ENCODE measurements around the gene PCYT2. TPM values are rescaled to one million over a fixed set of nuclear protein-coding genes. Genes with fewer than 3 reads are reported as not detected.
"Not testable (repeated sequence)": the region's sequence is repeated elsewhere in the genome, so short reads cannot be mapped to it uniquely, and the experiment has no call there.

Gene PCYT2
- total RNA-seq, 4 donors from 2014 or later = 18.6 to 38.5 (median 34.6) TPM

- H3K9me3 ChIP-seq = no peaks in the 10 kb centered on the region
- 83 to 86% methylated on average over 12 to 17 of the region's 19 CpGs for WGBS, 2 donors
- H3K36me3 ChIP-seq = no peaks in the 10 kb centered on the region
- no peak for TF ChIP-seq POLR2A (IDR thresholded peaks at IDR 0.05)
- TF ChIP-seq, protein P1, sequence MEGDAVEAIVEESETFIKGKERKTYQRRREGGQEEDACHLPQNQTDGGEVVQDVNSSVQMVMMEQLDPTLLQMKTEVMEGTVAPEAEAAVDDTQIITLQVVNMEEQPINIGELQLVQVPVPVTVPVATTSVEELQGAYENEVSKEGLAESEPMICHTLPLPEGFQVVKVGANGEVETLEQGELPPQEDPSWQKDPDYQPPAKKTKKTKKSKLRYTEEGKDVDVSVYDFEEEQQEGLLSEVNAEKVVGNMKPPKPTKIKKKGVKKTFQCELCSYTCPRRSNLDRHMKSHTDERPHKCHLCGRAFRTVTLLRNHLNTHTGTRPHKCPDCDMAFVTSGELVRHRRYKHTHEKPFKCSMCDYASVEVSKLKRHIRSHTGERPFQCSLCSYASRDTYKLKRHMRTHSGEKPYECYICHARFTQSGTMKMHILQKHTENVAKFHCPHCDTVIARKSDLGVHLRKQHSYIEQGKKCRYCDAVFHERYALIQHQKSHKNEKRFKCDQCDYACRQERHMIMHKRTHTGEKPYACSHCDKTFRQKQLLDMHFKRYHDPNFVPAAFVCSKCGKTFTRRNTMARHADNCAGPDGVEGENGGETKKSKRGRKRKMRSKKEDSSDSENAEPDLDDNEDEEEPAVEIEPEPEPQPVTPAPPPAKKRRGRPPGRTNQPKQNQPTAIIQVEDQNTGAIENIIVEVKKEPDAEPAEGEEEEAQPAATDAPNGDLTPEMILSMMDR (IDR thresholded peaks at IDR 0.05) = no peak
- H3K27ac ChIP-seq = no peak overlapping the region
- H3K4me1 ChIP-seq = peaks cover 4 to 13% (median 4%) of the 10 kb centered on the region in 3 donors
- no peak for DNase-seq
- H3K4me3 ChIP-seq = no peak overlapping the region
- intact Hi-C loops (cut with DNase I) = loop anchor here (10.0 kb wide), 1 partner anchor 200 kb away; no protein-coding TSS in a partner anchor
- H3K27me3 ChIP-seq = peaks cover 0 to 63% (median 7%) of the 10 kb centered on the region in 4 donors
Observed at GRCh38 chr17:81954131-81955057, 43.2 kb upstream of the PCYT2 start.

DNA sequence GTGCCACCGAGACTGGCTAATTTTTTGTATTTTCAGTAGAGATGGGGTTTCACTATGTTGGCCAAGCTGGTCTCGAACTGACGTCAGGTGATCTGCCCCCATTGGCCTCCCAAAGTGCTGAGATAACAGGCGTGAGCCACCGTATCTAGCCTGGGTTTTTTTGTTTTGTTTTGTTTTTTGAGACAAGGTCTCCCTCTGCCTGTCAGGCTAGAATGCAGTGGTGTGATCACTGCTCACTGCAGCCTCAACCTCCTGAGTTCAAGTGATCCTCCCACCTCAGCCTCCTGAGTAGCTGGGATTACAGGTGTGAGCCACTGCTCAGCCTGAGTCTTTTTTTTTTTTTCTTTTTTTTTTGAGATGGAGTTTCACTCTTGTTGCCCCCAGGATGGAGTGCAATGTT, 42.2 kb upstream of the PCYT2 start:
- H3K27ac ChIP-seq, H3K4me1 ChIP-seq, H3K36me3 ChIP-seq, H3K4me3 ChIP-seq, H3K9me3 ChIP-seq, DNase-seq: not testable (repeated sequence)
- WGBS, 2 donors = 64 to 67% methylated on average over 4 to 5 of the region's 5 CpGs
- peaks cover 0 to 53% (median 0%) of the 10 kb centered on the region in 4 donors for H3K27me3 ChIP-seq
- intact Hi-C loops (cut with DNase I) = loop anchor here (10.0 kb wide), 1 partner anchor 201 kb away; no protein-coding TSS in a partner anchor

GRCh38 chr17:81952792-81953228, 41.6 kb upstream of the PCYT2 start:
- Histone ChIP-seq H3K4me3 (no peak overlapping the region), H3K36me3 (no peaks in the 10 kb centered on the region), H3K27ac (no peak overlapping the region), H3K9me3 (no peaks in the 10 kb centered on the region), H3K27me3 (peaks cover 0 to 47% (median 0%) of the 10 kb centered on the region in 4 donors), H3K4me1 (peaks cover 0 to 7% (median 0%) of the 10 kb centered on the region in 3 donors)
- WGBS, 2 donors = no CpG with 5 or more reads among the region's 16 CpGs
- intact Hi-C loops (cut with DNase I) = loop anchor here (10.0 kb wide), 1 partner anchor 202 kb away; no protein-coding TSS in a partner anchor
- DNase-seq = no peak
- no peak for TF ChIP-seq POLR2A (IDR thresholded peaks at IDR 0.05)
- TF ChIP-seq, protein P1 (IDR thresholded peaks at IDR 0.05) = no peak

DNA sequence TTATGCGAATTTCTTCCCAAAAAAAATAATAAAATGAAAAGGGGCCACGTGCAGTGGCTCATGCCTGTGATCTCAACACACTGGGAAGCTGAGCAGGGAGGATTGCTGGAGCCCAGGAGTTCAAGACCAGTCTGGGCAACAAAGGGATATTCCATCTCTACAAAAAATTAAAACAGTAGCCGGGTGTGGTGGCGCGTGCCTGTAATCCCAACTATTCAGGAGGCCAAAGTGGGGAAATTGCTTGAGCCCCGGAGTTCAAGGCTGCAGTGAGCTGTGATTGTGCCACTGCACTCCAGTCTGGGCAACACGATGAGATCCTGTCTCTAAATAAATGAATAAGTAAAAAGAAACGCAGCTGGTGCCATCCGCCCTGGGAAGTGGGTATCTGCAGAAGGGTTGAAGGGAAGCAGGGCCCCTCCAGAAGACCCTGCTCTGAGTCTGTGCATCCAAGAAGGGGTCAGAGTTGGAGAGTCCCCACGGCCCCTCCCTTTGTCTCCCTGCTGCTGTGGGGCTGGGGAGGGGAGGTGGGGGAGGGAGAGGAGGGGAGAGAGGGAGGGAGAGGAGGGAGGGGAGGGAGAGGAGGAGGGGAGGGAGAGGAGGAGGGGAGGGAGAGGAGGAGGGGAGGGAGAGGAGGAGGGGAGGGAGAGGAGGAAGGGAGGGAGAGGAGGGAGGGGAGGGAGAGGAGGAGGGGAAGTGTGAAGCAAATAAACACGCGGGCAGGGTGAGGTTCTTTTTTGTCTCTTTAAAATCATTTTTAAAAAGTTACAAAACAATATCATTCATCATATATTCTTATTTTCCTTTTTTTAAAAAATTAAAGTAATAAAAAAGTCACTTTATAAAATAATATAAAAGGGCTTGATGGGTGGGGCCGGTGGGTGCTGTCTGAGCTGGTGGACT, 40.8 kb upstream of the PCYT2 start:
- no peak for DNase-seq

DNA sequence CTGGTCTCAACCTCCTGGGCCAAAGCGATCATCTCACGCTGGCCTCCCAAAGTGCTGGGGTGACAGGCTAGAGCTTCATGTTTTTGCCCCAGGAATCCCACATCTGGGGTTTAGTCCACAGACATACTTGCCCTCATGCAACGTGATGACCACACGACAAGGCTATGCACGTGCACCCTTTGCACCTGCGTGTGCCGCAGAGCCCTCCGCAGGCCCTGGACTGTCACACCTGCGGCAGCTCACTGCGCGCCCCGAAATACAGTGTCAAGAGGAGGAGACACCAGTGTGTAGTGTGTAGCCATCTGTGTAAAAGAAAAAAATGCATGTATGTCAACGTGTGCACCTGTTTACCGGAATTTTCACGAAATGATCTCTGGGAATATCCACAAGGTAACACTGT, 39.3 kb upstream of the PCYT2 start:
- no peaks in the 10 kb centered on the region for H3K36me3 ChIP-seq
- no peak for TF ChIP-seq POLR2A (IDR thresholded peaks at IDR 0.05)
- TF ChIP-seq, protein P1 (IDR thresholded peaks at IDR 0.05) = no peak
- WGBS, 2 donors = 77 to 81% methylated on average over 9 to 11 of the region's 15 CpGs
- DNase-seq = no peak
- H3K27me3 ChIP-seq = peaks cover 0 to 32% (median 0%) of the 10 kb centered on the region in 4 donors
- intact Hi-C loops (cut with DNase I) = loop anchor here (10.0 kb wide), 1 partner anchor 204 kb away; no protein-coding TSS in a partner anchor
- no peak overlapping the region for H3K4me3 ChIP-seq
- no peaks in the 10 kb centered on the region for H3K9me3 ChIP-seq
- peaks cover 0 to 7% (median 0%) of the 10 kb centered on the region in 3 donors for H3K4me1 ChIP-seq
- H3K27ac ChIP-seq = no peak overlapping the region

More for the DNA sequence above, 40.8 kb upstream of the PCYT2 start:
- intact Hi-C loops (cut with DNase I) = loop anchor here (10.0 kb wide), 1 partner anchor 203 kb away; no protein-coding TSS in a partner anchor
- Histone ChIP-seq H3K9me3 (no peaks in the 10 kb centered on the region), H3K4me1 (peaks cover 0 to 7% (median 0%) of the 10 kb centered on the region in 3 donors), H3K36me3 (no peaks in the 10 kb centered on the region), H3K27ac (no peak overlapping the region), H3K4me3 (no peak overlapping the region), H3K27me3 (peaks cover 0 to 39% (median 0%) of the 10 kb centered on the region in 4 donors)
- TF ChIP-seq POLR2A (IDR thresholded peaks at IDR 0.05) = no peak
- TF ChIP-seq, protein P1 (IDR thresholded peaks at IDR 0.05) = no peak
- 41 to 53% methylated on average over 12 to 13 of the region's 13 CpGs for WGBS, 2 donors
